NCI-H1105 (cell line): Measurements from ENCODE around the gene SBF2.
"Not testable (repeated sequence)": the region's sequence is repeated elsewhere in the genome, so short reads cannot be mapped to it uniquely, and the experiment has no call there.

ENCODE experiments used
- DNase-seq: peaks from one replicate; lab custom pipeline; 2025; lab: John Stamatoyannopoulos, UW

The SBF2 gene

DNA sequence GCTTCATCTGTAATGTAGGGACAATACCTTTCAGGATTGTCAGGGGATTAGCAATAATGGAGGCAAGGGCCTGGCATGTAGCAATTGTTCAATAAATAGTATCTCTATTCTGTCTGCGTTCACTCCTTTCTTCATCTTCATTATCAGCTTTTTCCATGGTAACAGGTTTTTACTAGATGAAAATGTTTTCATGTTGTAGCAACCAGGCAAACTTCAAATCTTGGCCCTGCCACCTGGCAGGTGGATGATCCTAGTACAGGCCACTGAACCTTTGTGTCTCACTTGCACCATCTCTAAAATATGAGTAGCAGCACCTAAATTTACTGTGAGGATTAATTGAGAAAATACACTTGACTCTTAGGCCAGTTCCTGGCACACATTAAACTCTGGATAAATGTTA, 546.8 kb downstream of the SBF2 start:
- no peak for DNase-seq

DNA sequence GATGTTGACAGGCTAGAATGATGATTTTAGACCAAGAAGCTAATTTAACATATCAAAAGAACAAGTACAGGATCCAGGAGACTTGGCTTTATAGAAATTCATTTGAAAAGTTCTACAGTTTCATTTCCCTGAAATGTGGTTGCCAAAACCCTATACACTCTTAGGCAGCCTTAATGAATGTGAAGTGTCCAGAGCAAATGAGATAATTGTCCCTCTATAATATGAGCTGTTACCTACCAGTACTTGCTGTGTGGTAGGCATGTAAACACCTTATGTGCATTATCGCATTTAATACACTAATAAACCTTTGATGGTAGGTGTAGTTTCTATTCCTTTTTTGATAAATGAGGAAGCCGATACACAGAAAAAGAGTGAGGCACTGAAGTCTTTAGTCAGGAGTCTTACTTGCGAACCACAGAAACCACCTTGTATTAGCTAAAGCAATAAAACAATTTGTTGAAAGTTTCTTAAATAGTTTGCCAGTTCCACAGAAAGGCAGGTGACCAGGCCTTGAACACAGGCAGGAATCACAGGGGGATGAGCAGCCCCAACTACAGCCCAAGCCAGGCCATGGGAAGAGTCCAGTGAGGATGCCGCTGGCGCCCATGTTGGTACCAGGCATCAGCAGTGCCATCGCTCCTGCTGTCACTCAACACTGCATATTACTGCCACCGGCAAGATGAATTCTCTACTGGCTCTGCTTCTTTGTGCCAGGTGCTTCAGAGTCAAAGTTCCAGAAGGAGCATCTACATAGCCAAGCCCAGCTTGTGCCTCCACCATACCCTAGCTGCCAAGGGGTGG, 548.4 kb downstream of the SBF2 start:
- no peak for DNase-seq

DNA sequence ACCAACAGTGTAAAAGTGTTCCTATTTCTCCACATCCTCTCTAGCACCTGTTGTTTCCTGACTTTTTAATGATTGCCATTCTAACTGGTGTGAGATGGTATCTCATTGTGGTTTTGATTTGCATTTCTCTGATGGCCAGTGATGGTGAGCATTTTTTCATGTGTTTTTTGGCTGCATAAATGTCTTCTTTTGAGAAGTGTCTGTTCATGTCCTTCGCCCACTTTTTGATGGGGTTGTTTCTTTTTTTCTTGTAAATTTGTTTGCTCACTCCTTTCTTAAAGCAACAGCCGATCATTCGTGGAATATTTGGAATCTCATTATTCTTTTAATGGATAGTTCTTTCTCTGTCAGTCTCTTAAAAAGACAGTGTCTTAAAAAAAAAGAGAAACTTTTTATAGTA, 550.5 kb downstream of the SBF2 start:
- not testable (repeated sequence) for DNase-seq

DNA sequence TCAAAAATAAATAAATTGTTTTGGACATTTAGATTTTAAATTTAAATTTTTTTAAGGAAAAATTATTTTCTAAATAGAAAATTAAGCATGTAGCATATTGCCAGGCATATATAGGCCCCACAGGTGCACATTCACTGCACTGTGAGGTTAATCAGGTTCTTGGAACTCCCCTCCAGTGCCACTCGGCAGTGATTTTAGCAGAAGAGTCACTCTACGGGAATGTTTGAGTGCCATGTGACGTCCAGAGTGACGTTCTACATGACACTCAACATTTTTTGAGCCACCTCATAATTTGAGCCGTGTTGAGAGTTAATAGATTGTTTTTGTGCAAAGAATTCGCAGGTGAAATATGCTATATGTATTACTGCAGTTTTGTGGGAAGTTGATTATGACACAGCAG, 552.8 kb downstream of the SBF2 start:
- no peak for DNase-seq

DNA sequence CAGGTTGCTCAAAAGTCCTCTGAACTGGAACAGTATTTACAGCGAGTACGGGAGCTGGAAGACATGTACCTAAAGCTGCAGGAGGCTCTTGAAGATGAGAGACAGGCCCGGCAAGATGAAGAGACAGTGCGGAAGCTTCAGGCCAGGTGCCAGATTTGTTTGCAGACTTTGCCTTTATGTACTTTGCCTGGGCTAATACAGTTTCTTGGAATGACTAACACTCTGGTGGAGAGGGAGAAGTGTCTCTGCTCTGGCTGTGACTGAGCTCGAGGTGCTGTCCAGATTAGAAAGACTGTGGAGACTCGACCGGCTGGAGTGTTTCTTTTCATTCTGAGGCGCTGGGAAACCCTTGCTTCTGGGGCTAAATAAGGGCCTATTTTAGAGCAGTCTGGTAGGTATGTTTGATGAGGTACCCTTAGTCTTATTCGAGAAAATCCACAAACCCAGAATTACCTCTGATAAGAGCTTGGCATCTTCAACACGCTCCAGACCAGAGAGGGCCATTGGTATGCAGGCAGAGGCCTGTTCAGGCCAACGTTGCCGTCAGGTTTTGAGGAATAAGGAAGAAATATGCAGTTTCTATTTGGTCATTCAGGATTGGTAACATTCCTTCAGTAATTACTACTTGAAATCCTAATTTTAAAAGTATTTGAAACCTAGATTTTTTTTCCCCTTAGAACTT, 553.7 kb downstream of the SBF2 start:
- no peak for DNase-seq

DNA sequence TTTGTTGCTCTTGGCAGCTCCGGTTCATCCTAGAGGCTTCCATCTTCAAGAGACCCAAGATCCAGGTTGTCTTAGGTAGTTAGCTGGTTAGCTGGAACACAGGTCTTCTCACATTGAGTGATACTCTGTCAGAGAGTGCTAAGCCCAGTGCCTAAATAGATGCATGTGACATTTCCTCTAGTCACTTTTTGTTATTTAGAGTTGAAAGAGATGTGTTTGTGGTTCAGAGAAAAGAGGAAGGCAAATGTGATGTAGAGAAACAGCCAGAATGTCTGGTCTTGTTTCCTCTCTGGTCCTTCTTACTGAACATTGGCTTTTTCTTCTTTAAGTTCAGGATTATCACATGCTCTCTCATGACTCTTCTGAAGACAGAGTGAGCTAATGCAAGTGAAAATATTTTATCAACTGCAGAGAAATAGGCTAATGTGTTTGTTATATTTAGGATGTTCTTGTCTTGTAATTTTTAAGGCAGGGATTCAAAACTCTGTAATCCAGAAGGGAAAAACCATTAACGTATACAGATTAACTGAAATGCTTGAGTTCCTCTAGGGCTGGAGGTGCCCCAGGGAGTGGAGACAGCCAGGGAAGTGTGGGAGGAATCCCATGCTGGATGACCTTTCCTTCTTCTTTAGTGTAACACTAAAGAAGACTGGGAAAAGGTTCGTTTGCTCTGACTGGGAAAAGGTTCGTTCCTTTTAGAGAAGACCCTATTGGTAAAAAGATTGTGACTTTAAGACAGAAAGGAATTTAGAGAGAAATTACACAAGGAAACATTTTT, 554.7 kb downstream of the SBF2 start:
- DNase-seq = no peak

DNA sequence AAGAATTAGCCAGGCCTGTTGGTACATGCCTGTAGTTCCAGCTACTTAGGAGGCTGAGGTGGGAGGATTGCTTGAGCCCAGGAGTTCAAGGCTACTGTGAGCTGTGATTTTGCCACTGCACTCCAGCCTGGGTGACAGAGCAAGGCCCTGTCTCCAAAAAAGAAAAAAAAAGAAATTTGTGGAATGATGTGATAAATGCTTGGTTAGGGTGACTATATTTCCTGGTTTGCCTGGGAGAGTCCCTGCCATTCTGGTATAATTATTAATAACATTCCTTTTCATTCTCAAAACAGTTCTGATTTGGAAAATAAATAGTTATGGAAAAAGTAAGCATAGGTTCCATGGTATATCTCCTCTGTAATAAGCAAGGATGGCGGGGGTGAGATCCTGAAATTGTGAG, 555.3 kb downstream of the SBF2 start:
- no peak for DNase-seq

DNA sequence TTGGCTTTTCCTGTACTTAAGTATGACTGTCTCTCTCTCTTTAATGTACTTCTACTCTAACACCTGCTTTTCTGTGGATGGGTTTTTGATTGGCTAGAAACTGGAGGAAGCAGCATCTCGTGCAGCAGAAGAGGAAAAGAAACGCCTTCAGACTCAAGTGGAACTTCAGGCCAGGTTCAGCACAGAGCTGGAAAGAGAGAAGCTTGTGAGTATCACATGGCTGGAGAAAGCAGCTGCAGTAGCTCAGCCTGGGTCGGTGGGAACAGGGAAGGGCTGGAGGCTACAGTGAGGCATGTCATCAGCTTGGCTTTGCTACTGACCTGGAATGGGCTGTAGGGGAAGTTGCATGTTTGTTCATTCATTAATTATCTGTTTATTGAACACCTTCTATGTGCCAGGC, 555.9 kb downstream of the SBF2 start:
- no peak for DNase-seq

DNA sequence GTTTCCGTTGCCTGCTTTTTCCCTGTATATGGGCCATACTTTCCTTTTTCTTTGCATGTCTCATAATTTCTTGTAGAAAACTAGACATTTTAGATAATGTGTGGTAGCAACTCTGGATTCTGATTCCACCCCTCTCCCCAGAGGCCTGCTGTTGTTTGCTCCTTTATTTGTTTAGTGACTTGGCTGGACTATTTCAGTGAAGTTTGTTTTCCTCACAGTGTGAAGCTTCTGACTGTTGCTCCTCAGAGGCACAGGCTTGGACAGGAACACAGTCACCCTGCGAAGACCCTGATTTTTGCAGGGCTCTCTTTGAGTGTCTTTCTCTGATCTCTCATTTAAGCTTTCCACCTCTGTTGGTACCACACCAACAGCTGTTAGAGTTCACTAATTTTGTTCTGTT, 557.7 kb downstream of the SBF2 start:
- DNase-seq = no peak

DNA sequence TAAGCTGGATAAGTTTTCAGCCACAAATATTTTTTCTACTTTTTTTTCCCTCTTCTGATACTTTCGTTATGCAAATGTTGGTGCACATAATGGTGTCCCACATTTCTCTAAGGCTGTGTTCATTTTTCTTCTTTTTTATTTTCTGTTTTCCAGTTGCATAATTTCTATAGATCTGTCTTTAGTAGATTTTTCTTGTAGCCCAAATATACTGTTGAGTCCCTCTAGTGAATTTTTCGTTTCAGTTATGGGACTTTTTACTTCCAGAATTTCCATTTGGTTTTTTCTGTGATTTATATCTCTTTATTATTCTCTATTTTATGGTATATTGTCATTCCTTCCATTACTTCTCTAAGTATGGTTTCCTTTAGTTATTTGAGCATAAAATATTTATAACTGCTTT, 558.1 kb downstream of the SBF2 start:
- no peak for DNase-seq

DNA sequence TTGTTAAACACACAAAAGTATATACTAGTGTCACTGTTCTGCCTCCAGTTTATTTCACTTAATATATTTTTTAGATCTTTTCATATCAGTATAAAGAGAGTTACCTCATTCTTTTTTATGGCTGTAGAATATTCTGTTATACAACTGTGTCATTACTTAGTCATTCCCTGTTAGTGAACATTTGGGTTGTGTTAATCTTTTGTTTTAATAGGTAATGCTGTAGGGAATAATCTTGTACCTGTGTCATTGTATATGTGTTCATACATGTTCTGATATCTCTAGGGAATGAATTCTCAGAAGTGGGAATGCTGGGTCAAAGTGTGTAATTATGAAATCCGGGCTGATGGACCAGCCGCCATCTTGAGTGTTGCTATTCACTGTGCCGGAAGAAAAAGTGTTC, 558.8 kb downstream of the SBF2 start:
- no peak for DNase-seq

DNA sequence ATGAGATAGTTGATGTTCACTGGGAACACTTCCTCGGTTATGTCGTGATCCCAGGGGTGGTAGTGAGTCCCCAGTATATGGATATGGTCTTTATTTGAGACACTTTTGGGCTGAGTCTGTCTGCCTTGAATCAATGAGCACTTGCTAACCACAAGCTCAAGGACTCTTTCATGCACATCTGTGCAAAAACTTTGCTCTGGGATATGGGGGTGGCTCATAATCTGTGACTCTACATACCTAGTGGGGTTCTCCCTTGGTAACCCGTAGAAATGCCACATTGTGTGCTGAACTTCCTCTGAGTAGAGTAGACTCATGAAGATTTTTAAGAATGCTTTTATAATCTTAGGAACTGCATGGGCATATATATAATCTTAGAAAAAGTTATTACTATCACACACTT, 560.8 kb downstream of the SBF2 start:
- DNase-seq = no peak

DNA sequence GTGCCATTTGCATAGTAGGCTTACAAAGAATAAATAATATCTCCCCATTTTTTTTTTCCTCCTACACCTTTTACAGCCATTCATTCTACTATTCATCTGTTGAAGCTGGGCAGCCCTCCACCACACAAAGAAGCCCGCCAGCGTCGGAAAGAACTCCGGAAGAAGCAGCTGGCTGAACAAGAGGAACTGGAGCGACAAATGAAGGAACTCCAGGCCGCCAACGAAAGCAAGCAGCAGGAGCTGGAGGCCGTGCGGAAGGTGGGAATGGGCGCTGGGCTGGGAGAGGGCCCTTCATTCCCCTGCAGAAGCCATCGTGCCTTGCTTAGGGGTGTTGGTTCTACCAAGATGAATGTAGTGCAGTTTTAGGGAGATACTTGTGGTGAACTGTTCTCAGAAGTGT, 561.6 kb downstream of the SBF2 start:
- no peak for DNase-seq

DNA sequence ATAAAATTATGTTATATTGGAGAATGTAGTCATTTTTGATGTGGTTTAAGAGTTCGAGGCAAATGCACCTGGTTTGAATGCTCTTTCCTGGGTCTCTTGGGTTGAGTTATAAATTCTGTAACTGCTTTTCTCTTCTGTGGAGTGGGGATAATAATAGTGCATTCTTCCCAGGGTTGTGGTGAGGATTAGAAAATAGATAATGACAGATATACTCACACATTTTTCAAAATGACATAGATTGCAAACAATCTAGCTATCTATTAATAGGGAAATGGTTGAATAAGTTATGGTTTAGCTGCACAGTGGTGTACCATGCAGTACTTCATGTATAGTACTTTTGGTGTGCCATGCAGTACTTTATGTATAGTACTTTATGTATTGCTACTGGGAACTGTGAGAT, 562.8 kb downstream of the SBF2 start:
- no peak for DNase-seq
